Measurements from ENCODE around the gene KMT2C.

Gene KMT2C

DNA sequence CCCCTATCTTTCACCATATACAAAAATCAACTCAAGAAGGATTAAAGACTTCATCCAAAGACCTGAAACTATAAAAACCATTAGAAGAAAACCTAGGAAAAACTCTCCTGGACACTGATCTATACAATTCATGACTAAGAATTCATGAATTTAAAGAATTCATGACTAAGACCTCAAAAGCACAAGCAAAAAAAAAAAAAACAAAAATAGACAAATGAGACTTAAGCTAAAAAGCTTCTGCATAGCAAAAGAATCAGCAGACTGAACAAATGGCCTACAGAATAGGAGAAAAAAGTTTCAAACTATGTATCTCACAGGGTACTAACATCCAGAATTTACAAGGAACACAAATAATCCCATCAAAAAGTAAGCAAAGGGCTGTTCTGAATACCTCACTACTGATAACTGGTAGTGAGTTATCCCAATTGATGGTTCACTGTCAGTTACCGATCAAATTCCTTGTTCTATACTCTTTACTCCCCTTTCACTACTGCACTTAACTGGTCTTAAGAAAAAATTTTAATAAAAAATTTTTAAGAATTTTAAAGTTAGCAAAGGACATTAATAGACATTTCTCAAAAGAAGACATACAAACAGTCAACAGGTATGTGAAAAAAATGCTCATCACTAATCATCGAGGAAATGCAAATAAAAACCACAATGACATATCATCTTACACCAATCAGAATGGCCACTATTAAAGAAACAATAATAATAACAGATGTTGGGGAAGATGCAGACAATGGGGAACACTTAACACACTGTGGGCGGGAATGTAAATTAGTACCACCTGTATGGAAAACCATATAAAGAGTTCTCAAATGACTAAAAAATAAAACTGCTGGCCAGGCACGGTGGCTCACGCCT, 33.2 kb downstream of the KMT2C start:
- peak; percentile 52 for ATAC-seq
- TF ChIP-seq TCF4 (CRISPR knock-in tag; IDR thresholded peaks at IDR 0.05; ENCODE audit: borderline replicate concordance): no peak
- TF ChIP-seq RARB (CRISPR knock-in tag; IDR thresholded peaks at IDR 0.05): no peak
- TF ChIP-seq CSDC2 (CRISPR knock-in tag; IDR thresholded peaks at IDR 0.05): no peak
- TF ChIP-seq, protein P1, sequence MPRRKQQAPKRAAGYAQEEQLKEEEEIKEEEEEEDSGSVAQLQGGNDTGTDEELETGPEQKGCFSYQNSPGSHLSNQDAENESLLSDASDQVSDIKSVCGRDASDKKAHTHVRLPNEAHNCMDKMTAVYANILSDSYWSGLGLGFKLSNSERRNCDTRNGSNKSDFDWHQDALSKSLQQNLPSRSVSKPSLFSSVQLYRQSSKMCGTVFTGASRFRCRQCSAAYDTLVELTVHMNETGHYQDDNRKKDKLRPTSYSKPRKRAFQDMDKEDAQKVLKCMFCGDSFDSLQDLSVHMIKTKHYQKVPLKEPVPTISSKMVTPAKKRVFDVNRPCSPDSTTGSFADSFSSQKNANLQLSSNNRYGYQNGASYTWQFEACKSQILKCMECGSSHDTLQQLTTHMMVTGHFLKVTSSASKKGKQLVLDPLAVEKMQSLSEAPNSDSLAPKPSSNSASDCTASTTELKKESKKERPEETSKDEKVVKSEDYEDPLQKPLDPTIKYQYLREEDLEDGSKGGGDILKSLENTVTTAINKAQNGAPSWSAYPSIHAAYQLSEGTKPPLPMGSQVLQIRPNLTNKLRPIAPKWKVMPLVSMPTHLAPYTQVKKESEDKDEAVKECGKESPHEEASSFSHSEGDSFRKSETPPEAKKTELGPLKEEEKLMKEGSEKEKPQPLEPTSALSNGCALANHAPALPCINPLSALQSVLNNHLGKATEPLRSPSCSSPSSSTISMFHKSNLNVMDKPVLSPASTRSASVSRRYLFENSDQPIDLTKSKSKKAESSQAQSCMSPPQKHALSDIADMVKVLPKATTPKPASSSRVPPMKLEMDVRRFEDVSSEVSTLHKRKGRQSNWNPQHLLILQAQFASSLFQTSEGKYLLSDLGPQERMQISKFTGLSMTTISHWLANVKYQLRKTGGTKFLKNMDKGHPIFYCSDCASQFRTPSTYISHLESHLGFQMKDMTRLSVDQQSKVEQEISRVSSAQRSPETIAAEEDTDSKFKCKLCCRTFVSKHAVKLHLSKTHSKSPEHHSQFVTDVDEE (CRISPR knock-in tag; IDR thresholded peaks at IDR 0.05): no peak
- no peak for TF ChIP-seq ZNF565 (CRISPR knock-in tag; conservative IDR thresholded peaks at IDR 0.05; ENCODE audit: low read depth)
- no peak for TF ChIP-seq BACH2 (CRISPR knock-in tag; IDR thresholded peaks at IDR 0.05; ENCODE audit: borderline replicate concordance)
- TF ChIP-seq, protein P2, sequence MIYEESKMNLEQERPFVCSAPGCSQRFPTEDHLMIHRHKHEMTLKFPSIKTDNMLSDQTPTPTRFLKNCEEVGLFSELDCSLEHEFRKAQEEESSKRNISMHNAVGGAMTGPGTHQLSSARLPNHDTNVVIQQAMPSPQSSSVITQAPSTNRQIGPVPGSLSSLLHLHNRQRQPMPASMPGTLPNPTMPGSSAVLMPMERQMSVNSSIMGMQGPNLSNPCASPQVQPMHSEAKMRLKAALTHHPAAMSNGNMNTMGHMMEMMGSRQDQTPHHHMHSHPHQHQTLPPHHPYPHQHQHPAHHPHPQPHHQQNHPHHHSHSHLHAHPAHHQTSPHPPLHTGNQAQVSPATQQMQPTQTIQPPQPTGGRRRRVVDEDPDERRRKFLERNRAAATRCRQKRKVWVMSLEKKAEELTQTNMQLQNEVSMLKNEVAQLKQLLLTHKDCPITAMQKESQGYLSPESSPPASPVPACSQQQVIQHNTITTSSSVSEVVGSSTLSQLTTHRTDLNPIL (CRISPR knock-in tag; IDR thresholded peaks at IDR 0.05; ENCODE audit: low read depth): 0 out of 2 replicates have a peak, but pooled peaks have one; percentile 15
- TF ChIP-seq, protein P3, sequence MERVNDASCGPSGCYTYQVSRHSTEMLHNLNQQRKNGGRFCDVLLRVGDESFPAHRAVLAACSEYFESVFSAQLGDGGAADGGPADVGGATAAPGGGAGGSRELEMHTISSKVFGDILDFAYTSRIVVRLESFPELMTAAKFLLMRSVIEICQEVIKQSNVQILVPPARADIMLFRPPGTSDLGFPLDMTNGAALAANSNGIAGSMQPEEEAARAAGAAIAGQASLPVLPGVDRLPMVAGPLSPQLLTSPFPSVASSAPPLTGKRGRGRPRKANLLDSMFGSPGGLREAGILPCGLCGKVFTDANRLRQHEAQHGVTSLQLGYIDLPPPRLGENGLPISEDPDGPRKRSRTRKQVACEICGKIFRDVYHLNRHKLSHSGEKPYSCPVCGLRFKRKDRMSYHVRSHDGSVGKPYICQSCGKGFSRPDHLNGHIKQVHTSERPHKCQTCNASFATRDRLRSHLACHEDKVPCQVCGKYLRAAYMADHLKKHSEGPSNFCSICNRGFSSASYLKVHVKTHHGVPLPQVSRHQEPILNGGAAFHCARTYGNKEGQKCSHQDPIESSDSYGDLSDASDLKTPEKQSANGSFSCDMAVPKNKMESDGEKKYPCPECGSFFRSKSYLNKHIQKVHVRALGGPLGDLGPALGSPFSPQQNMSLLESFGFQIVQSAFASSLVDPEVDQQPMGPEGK (CRISPR knock-in tag; IDR thresholded peaks at IDR 0.05; ENCODE audit: borderline replicate concordance): no peak
- TF ChIP-seq ZFP3 (CRISPR knock-in tag; IDR thresholded peaks at IDR 0.05): no peak
- no peak for TF ChIP-seq GLIS3 (CRISPR knock-in tag; IDR thresholded peaks at IDR 0.05)
- TF ChIP-seq ESRRG (CRISPR knock-in tag; IDR thresholded peaks at IDR 0.05): no peak
- no peak for TF ChIP-seq ZNF70 (CRISPR knock-in tag; IDR thresholded peaks at IDR 0.05)
- TF ChIP-seq, protein P4, sequence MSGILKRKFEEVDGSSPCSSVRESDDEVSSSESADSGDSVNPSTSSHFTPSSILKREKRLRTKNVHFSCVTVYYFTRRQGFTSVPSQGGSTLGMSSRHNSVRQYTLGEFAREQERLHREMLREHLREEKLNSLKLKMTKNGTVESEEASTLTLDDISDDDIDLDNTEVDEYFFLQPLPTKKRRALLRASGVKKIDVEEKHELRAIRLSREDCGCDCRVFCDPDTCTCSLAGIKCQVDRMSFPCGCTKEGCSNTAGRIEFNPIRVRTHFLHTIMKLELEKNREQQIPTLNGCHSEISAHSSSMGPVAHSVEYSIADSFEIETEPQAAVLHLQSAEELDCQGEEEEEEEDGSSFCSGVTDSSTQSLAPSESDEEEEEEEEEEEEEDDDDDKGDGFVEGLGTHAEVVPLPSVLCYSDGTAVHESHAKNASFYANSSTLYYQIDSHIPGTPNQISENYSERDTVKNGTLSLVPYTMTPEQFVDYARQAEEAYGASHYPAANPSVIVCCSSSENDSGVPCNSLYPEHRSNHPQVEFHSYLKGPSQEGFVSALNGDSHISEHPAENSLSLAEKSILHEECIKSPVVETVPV (CRISPR knock-in tag; IDR thresholded peaks at IDR 0.05): no peak
- TF ChIP-seq OSR1 (CRISPR knock-in tag; IDR thresholded peaks at IDR 0.05): peak; percentile 76; the same call in 1 of the 2 replicates
- no peak for TF ChIP-seq ZNF8 (CRISPR knock-in tag; IDR thresholded peaks at IDR 0.05)
- TF ChIP-seq ZC3H10 (CRISPR knock-in tag; IDR thresholded peaks at IDR 0.05): no peak
- TF ChIP-seq ISL1 (CRISPR knock-in tag; IDR thresholded peaks at IDR 0.05): peak; percentile 38; the same call in 1 of the 2 replicates
- no peak for TF ChIP-seq TOX (CRISPR knock-in tag; IDR thresholded peaks at IDR 0.05; ENCODE audit: borderline replicate concordance)
- no peak for TF ChIP-seq ARNTL (CRISPR knock-in tag; IDR thresholded peaks at IDR 0.05; ENCODE audit: borderline replicate concordance, low read depth)

DNA sequence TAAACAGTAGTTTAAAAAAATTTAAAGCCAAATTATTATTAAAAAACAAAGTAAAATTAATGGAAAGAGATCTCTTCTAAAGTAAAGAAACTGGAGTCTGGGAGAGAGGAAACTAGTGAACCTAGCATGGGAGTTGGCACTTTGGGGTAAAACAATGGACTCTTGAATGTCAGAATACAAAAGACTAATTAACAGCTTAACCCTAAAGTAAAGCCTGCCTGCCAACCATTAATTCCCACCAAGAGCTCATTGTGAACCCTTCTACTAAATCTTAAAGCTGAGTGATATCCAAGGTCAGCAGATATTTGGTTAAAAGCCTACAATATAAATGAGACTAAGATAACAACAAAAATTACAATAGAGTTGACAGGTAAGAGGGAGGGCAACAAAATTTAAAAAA, 36.5 kb downstream of the KMT2C start:
- no peak for ATAC-seq
- TF ChIP-seq SNAI2 (CRISPR knock-in tag; IDR thresholded peaks at IDR 0.05) (no peak), CSDC2 (CRISPR knock-in tag; IDR thresholded peaks at IDR 0.05) (no peak), ZNF70 (CRISPR knock-in tag; IDR thresholded peaks at IDR 0.05) (no peak), ZFP30 (CRISPR knock-in tag; IDR thresholded peaks at IDR 0.05) (no peak), OSR1 (CRISPR knock-in tag; IDR thresholded peaks at IDR 0.05) (no peak)
- TF ChIP-seq, protein P1 (CRISPR knock-in tag; IDR thresholded peaks at IDR 0.05): no peak
